ENCODE results near the gene AIF1L.
A peak's percentile ranks its signal among the peaks of the same experiment; 100 is the strongest.

The AIF1L gene

GRCh38 chr9:131076347-131077195 is 19.8 kb upstream of the AIF1L start:
- peak in 19 of 58 donors; percentile 16 to 54 (median 30) for DNase-seq

GRCh38 chr9:131078427-131079366 is 17.6 kb upstream of the AIF1L start:
- no peak for DNase-seq

- no peak for DNase-seq
These were observed 15.7 kb upstream of the AIF1L start for GRCh38 chr9:131080589-131080988.

GRCh38 chr9:131081868-131082267 is 14.5 kb upstream of the AIF1L start:
- no peak for DNase-seq

- no peak for DNase-seq
These were observed 13.4 kb upstream of the AIF1L start for GRCh38 chr9:131082774-131083512.

- no peak for DNase-seq
These were observed 11.5 kb upstream of the AIF1L start for GRCh38 chr9:131084661-131085369.

GRCh38 chr9:131085370-131086122 is 10.8 kb upstream of the AIF1L start:
- DNase-seq = no peak

- no peak for DNase-seq
These were observed 8.9 kb upstream of the AIF1L start for GRCh38 chr9:131087354-131087893.

- DNase-seq = no peak
These were observed 6.1 kb upstream of the AIF1L start for GRCh38 chr9:131090025-131090787.

- no peak for DNase-seq
These were observed 4.9 kb upstream of the AIF1L start for GRCh38 chr9:131091352-131091992.

GRCh38 chr9:131092030-131092429 is 4.3 kb upstream of the AIF1L start:
- DNase-seq = no peak

GRCh38 chr9:131092548-131093440 is 3.5 kb upstream of the AIF1L start:
- DNase-seq = no peak

GRCh38 chr9:131094015-131094414 is 2.3 kb upstream of the AIF1L start:
- DNase-seq = no peak

- DNase-seq = peak in 6 of 58 donors; percentile 13 to 64 (median 26)
These were observed 1.7 kb upstream of the AIF1L start for GRCh38 chr9:131094622-131095021.

GRCh38 chr9:131095666-131096268 is 564 bp upstream of the AIF1L start:
- DNase-seq = peak in 1 of 58 donors; percentile 28

GRCh38 chr9:131097126-131097947 is 1.0 kb downstream of the AIF1L start:
- DNase-seq = peak in 5 of 58 donors; percentile 22 to 62 (median 35)

All from anterior cingulate cortex (tissue), 58 donors.